Activated T-cell treated with anti-CD3 and anti-CD28 coated beads, Interleukin-2, amount 50 U/mL, for 4 hours (primary cell): Measurements from ENCODE around the gene EFCAB8. TPM values are rescaled to one million over a fixed set of nuclear protein-coding genes. Genes with fewer than 3 reads are reported as not detected.

Experiments used
- ATAC-seq, 2 donors: fragments of 200-7000 bp; cut with Tn5 transposase; one replicate each; pipeline ENCODE4 v1.10.0; 2021
- DNase-seq: peaks from one replicate; pipeline ENCODE4 v3.0.0-alpha.2; 2020
- H3K27me3 Mint-ChIP-seq: one replicate; pipeline ENCODE4 v1.8.0; 2021; ENCODE audit warnings: low read depth, mixed read lengths
- H3K36me3 Mint-ChIP-seq: one replicate; pipeline ENCODE4 v1.8.0; 2022; ENCODE audit warnings: mixed read lengths; ENCODE audit not compliant: insufficient read depth
- H3K4me1 Mint-ChIP-seq: one replicate; pipeline ENCODE4 v1.8.0; 2021; ENCODE audit warnings: low read depth, mixed read lengths
- H3K4me3 Mint-ChIP-seq: one replicate; pipeline ENCODE4 v1.8.0; 2021; ENCODE audit warnings: mild to moderate bottlenecking, moderate library complexity, mixed read lengths
- H3K9me3 Mint-ChIP-seq: one replicate; pipeline ENCODE4 v1.8.0; 2021; ENCODE audit warnings: mixed read lengths
- total RNA-seq, 3 donors: library from RNA; stranded (reverse); gene quantifications; one replicate each; pipeline ENCODE4 v1.2.1, GENCODE V29; 2021

Gene EFCAB8
- total RNA-seq, 3 donors from 2014 or later = 0.25 to 0.40 (median 0.38) TPM

DNA sequence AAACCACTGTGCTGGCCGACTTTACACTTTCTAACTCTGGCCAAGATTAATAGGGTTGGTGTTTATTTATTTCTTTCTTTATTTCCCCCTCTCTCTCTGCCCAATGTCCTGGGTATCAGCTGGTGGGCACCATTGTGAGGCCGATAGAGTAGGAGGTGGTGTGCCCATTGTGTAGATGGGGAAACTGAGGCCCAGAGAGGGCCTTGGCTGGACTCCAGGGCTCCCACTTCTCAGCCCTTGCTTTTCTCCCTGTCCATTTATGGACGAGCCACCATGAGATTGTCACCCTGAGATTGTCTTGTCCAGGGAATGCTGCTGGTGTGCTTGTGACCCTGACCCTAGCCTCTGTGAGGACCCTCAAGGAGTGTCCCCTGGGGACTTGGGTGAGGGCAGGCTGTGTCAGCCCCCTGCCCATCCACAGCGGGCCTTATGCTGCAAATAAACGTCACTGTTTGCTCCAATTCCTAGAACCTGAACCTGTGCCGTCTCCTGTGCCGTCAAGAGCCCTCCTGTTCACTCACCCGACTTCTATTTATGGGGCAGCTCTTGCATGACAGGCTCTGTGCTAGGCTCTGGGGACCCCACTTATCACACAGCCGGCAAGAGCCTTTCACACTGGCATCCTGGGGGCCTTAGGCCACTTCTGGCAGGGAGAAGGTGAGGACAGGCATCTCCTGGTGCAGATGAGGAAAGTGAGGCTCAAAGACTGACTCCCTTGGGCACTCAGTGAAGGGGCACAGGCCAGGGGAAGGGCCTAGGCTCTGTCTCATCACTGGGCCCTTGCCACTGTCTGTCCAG, 120.7 kb downstream of the EFCAB8 start:
- ATAC-seq (no peak), DNase-seq (no peak)
- H3K36me3 Mint-ChIP-seq = peaks cover 8% of the 10 kb centered on the region
- H3K4me1 Mint-ChIP-seq = peaks cover 17% of the 10 kb centered on the region
- H3K9me3 Mint-ChIP-seq = peaks cover 12% of the 10 kb centered on the region
- no peaks in the 10 kb centered on the region for H3K27me3 Mint-ChIP-seq
- no peak overlapping the region for H3K4me3 Mint-ChIP-seq

- no peaks in the 10 kb centered on the region for H3K27me3 Mint-ChIP-seq
- peaks cover 12% of the 10 kb centered on the region for H3K9me3 Mint-ChIP-seq
- H3K36me3 Mint-ChIP-seq = peaks cover 5% of the 10 kb centered on the region
- no peak overlapping the region for H3K4me3 Mint-ChIP-seq
- ATAC-seq = no peak
- DNase-seq = no peak
- peaks cover 17% of the 10 kb centered on the region for H3K4me1 Mint-ChIP-seq
Observed at GRCh38 chr20:32980131-32980941, 121.6 kb downstream of the EFCAB8 start.

- DNase-seq = no peak
- no peak for ATAC-seq
- Mint-ChIP-seq H3K36me3 (peaks cover 5% of the 10 kb centered on the region), H3K4me3 (no peak overlapping the region), H3K4me1 (peaks cover 17% of the 10 kb centered on the region), H3K9me3 (peaks cover 12% of the 10 kb centered on the region), H3K27me3 (no peaks in the 10 kb centered on the region)
Observed at GRCh38 chr20:32980990-32981389, 122.3 kb downstream of the EFCAB8 start.

DNA sequence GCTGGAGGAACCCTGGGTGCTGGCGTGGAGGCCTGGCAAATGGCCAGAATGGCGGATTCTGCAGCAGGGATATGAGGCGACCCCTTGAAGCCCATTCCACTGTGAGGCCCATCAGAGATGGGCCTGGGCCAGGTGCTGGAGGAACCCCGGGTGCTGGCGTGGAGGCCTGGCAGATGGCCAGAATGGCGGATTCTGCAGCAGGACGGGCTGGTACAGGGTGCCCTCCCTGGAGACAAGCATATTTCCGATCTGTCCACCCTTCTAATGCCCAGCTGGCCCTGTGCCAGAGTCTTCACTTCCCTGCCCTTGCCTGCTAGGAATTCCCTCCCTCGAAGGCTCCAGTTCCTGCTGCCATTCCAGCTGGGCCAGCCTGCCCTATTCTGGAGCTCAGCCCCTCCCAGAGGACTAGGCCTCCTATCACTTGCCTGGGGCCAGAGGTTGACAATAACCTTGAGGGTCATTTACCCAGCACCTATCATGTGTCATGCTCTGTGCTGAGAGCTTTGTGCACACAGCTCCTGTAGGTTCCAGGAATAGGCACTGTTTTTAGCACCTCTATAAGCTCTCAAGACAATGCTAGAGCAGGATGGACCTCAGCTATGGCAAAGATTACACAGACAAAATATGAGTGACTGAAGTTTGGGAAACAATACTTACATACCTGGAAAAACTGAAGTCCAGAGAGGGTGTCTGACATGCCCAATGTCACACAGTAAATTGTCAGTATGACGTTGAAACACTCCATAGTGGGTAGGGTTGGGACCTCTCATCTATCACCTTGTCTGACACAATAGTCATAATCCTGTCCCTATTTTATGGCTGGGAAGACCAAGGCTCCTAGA, 124.1 kb downstream of the EFCAB8 start:
- Mint-ChIP-seq H3K9me3 (peaks cover 4% of the 10 kb centered on the region), H3K4me1 (peaks cover 9% of the 10 kb centered on the region), H3K27me3 (no peaks in the 10 kb centered on the region), H3K36me3 (no peaks in the 10 kb centered on the region), H3K4me3 (no peak overlapping the region)
- no peak for ATAC-seq
- DNase-seq = no peak

DNA sequence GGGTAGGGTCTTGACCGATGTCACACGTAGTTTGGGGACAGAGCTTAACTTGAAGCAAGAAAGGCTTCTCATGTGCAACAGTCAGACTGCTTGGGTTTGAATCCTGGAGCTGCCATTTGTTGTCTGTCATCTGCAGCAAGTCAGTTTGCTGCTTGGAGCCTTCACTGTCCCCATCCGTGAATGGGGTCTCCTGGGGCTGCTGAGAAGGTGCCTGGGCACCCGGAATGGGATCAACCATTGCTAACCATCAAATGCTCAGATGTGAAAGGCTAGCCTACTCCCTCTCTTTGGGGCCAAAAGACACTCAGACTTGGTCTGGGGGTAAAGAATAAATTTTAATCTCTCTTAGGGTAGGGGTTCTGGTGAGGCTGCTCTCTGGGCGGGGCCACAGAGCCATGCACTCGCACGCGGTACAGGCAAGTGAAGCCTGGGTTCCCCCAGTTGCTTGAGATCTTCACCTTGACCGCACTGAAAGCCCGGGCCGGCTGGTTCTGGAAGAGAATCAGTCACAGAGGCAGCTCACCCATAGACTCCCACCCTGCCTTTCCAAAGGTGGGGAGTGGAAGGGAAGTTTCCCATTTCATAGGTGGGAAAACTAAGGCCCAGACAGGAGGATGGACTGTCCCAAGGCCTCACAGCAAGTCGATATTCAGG, 124.9 kb downstream of the EFCAB8 start:
- Mint-ChIP-seq H3K4me3 (no peak overlapping the region), H3K4me1 (peaks cover 9% of the 10 kb centered on the region), H3K36me3 (no peaks in the 10 kb centered on the region), H3K9me3 (peaks cover 4% of the 10 kb centered on the region), H3K27me3 (no peaks in the 10 kb centered on the region)
- ATAC-seq (no peak), DNase-seq (no peak)

- ATAC-seq (no peak), DNase-seq (no peak)
- H3K9me3 Mint-ChIP-seq = peaks cover 4% of the 10 kb centered on the region
- H3K4me1 Mint-ChIP-seq = peaks cover 8% of the 10 kb centered on the region
- no peaks in the 10 kb centered on the region for H3K27me3 Mint-ChIP-seq
- no peak overlapping the region for H3K4me3 Mint-ChIP-seq
- no peaks in the 10 kb centered on the region for H3K36me3 Mint-ChIP-seq
Observed at GRCh38 chr20:32984196-32984595, 125.5 kb downstream of the EFCAB8 start.

DNA sequence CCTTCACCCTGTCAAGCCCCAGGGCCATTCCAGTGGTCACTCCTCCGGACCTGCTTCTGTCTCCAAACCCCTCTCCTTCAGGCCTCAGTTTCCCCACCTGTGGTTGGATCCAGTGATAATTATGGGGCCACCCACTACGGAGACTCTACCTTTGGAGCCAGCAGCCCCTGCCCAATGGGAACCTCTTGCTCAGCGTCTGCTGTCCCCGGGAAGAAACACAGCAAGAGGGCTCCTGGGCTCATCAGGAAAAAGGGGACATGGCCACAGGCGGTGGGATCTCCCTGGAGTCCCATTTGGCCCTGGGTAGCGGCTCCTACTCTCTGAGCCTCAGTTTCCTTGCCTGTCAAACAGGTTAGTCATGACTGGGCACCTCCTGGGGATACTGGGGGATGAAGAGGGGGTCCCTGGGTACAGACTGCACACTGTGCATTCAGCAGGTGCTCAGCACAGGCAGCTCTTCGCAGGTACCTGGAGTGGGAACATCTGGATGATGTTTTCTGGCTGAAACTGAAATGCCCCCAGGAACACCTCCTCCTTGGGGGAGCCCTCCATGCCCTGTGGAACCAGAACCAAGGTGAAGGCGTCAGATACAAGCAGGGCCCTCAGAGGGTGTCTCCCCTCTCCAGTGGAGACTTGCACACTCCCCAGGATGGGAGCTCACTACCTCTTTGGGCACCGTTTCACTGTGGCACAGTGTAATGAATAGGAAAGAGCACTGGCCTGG, 126.1 kb downstream of the EFCAB8 start:
- no peak for ATAC-seq

GRCh38 chr20:32985596-32985995, 126.9 kb downstream of the EFCAB8 start:
- Mint-ChIP-seq H3K9me3 (peaks cover 4% of the 10 kb centered on the region), H3K27me3 (no peaks in the 10 kb centered on the region), H3K36me3 (no peaks in the 10 kb centered on the region), H3K4me1 (peaks cover 8% of the 10 kb centered on the region), H3K4me3 (no peak overlapping the region)
- DNase-seq = no peak
- ATAC-seq = no peak

More for the DNA sequence above, 126.1 kb downstream of the EFCAB8 start:
- H3K4me1 Mint-ChIP-seq = peaks cover 6% of the 10 kb centered on the region
- H3K27me3 Mint-ChIP-seq = no peaks in the 10 kb centered on the region
- no peak for DNase-seq
- H3K4me3 Mint-ChIP-seq = no peak overlapping the region
- H3K36me3 Mint-ChIP-seq = no peaks in the 10 kb centered on the region
- peaks cover 4% of the 10 kb centered on the region for H3K9me3 Mint-ChIP-seq

- H3K27me3 Mint-ChIP-seq = no peaks in the 10 kb centered on the region
- H3K9me3 Mint-ChIP-seq = peaks cover under 1% of the 10 kb centered on the region
- ATAC-seq (no peak), DNase-seq (no peak)
- no peak overlapping the region for H3K4me3 Mint-ChIP-seq
- no peaks in the 10 kb centered on the region for H3K36me3 Mint-ChIP-seq
- H3K4me1 Mint-ChIP-seq = peaks cover 10% of the 10 kb centered on the region
Observed at GRCh38 chr20:32986331-32986966, 127.7 kb downstream of the EFCAB8 start.

DNA sequence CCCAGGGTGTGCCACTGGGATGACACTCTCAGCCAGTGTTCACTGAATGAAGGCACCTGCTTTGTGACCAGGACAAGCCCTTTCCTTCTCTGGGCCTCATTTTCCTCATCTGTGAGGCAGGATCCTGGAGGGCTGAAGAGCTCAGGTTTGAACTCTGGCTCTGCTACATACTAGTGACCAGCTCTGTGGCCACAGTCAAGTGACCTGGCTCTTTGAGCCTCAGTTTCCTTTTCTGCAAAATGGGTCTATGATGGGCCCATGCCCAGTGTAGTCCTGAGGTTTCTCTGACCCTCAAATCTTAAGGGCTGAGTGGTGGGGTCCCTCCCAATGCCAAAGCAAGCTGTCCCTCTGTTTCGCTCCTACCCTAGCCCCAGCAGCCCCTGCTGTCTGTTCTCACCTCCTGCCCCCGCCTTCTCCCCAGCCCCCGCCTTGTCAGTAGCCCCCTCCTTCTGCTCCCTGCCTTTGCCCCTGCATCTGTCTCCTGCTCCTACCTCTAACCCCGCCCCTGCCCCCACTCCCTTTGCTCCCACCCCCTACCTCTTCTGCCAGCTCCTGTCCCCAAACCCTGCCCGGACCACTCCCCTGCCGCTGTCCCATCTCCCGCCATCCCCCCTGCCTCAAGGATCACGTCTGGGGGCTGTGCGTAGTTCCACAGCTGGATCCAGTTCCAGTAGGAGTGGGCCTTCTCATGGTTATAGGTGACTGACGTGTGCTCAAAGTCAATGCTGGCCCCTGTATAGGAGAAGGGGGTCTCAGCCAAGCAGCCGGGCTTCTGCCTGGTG, 128.5 kb downstream of the EFCAB8 start:
- Mint-ChIP-seq H3K9me3 (no peaks in the 10 kb centered on the region), H3K4me3 (no peak overlapping the region), H3K4me1 (peaks cover 15% of the 10 kb centered on the region), H3K27me3 (no peaks in the 10 kb centered on the region), H3K36me3 (no peaks in the 10 kb centered on the region)
- no peak for DNase-seq
- no peak for ATAC-seq

GRCh38 chr20:32988008-32988407, 129.3 kb downstream of the EFCAB8 start:
- Mint-ChIP-seq H3K9me3 (no peaks in the 10 kb centered on the region), H3K27me3 (no peaks in the 10 kb centered on the region), H3K4me3 (no peak overlapping the region), H3K4me1 (peaks cover 12% of the 10 kb centered on the region), H3K36me3 (no peaks in the 10 kb centered on the region)
- ATAC-seq (no peak), DNase-seq (no peak)

DNA sequence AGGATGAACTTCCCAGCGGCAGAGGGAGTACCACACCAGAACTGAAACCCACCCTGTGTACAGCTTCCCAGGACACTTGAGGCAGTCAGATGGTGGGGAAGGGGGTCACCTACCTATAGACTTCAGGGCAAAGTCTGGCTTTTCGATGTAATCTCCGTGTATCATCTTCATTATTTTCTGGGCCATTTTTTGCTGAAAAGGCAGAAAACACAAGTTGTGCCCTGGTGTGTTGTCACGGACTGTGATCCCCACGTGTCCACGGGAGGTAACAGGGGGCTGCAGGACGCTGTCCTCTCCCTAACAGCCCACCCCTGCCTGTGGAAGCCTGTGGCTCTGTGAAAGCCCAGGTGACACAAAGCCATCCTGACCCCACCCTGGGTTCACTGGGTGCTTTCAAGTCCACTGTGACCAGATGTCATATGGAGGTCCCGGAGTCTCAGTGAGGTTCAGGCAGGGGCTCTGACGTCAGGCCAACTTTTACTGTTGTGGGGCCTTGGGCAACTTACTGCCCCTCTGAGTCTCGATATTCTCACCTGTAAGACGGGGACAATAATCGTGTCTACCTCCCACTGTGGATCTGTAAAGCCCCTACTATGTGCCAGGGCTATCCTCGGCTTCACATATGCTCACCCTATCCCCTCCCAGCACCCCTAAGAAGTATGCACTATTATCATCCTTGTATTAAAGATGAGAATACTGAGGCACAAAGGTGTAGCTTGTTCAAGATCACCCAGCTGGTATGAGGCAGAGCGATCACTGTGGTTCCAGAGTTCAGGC, 131.0 kb downstream of the EFCAB8 start:
- no peaks in the 10 kb centered on the region for H3K36me3 Mint-ChIP-seq
- DNase-seq (no peak), ATAC-seq (no peak)
- H3K4me1 Mint-ChIP-seq = peaks cover 18% of the 10 kb centered on the region
- H3K27me3 Mint-ChIP-seq = no peaks in the 10 kb centered on the region
- peaks cover 6% of the 10 kb centered on the region for H3K9me3 Mint-ChIP-seq
- H3K4me3 Mint-ChIP-seq = no peak overlapping the region
